ENCODE results near the gene LRBA.

LRBA gene

GRCh38 chr4:150987204-150987603, 27.9 kb downstream of the LRBA start:
- Histone ChIP-seq H3K4me3 (ENCODE audit: low read depth in 1 of 2, low read length in 2 of 2) (no peak overlapping the region), H3K27me3 (ENCODE audit: control insufficient read depth in 1 of 2, insufficient read depth in 2 of 2, low read length in 2 of 2) (no peaks in the 10 kb centered on the region), H3K27ac (ENCODE audit: low read depth, low read length) (no peak overlapping the region), H3K4me1 (ENCODE audit: insufficient read depth, low read length) (no peaks in the 10 kb centered on the region), H3K9me3 (ENCODE audit: low read length) (no peaks in the 10 kb centered on the region), H3K36me3 (ENCODE audit: insufficient read depth, low read length) (no peaks in the 10 kb centered on the region), H3K9ac (ENCODE audit: low read length) (no peak overlapping the region)

- no peak overlapping the region for H3K4me3 ChIP-seq (ENCODE audit: low read depth in 1 of 2, low read length in 2 of 2)
- H3K36me3 ChIP-seq (ENCODE audit: insufficient read depth, low read length) = no peaks in the 10 kb centered on the region
- H3K9ac ChIP-seq (ENCODE audit: low read length) = no peak overlapping the region
- no peak overlapping the region for H3K27ac ChIP-seq (ENCODE audit: low read depth, low read length)
- no peaks in the 10 kb centered on the region for H3K9me3 ChIP-seq (ENCODE audit: low read length)
- H3K4me1 ChIP-seq (ENCODE audit: insufficient read depth, low read length) = no peaks in the 10 kb centered on the region
- H3K27me3 ChIP-seq (ENCODE audit: control insufficient read depth in 1 of 2, insufficient read depth in 2 of 2, low read length in 2 of 2) = no peaks in the 10 kb centered on the region
Measured at GRCh38 chr4:150986085-150986484, 29.0 kb downstream of the LRBA start.

GRCh38 chr4:150983851-150984250, 31.2 kb downstream of the LRBA start:
- no peak overlapping the region for H3K9ac ChIP-seq (ENCODE audit: low read length)
- H3K27me3 ChIP-seq (ENCODE audit: control insufficient read depth in 1 of 2, insufficient read depth in 2 of 2, low read length in 2 of 2) = no peaks in the 10 kb centered on the region
- no peak overlapping the region for H3K4me3 ChIP-seq (ENCODE audit: low read depth in 1 of 2, low read length in 2 of 2)
- H3K36me3 ChIP-seq (ENCODE audit: insufficient read depth, low read length) = no peaks in the 10 kb centered on the region
- no peaks in the 10 kb centered on the region for H3K9me3 ChIP-seq (ENCODE audit: low read length)
- H3K27ac ChIP-seq (ENCODE audit: low read depth, low read length) = no peak overlapping the region
- no peaks in the 10 kb centered on the region for H3K4me1 ChIP-seq (ENCODE audit: insufficient read depth, low read length)

- no peak overlapping the region for H3K27ac ChIP-seq (ENCODE audit: low read depth, low read length)
- no peak overlapping the region for H3K4me3 ChIP-seq (ENCODE audit: low read depth in 1 of 2, low read length in 2 of 2)
- H3K36me3 ChIP-seq (ENCODE audit: insufficient read depth, low read length) = no peaks in the 10 kb centered on the region
- no peaks in the 10 kb centered on the region for H3K4me1 ChIP-seq (ENCODE audit: insufficient read depth, low read length)
- H3K9ac ChIP-seq (ENCODE audit: low read length) = no peak overlapping the region
- H3K9me3 ChIP-seq (ENCODE audit: low read length) = no peaks in the 10 kb centered on the region
- no peaks in the 10 kb centered on the region for H3K27me3 ChIP-seq (ENCODE audit: control insufficient read depth in 1 of 2, insufficient read depth in 2 of 2, low read length in 2 of 2)
Measured at GRCh38 chr4:150982557-150983233, 32.4 kb downstream of the LRBA start.

- H3K4me1 ChIP-seq (ENCODE audit: insufficient read depth, low read length) = no peaks in the 10 kb centered on the region
- no peaks in the 10 kb centered on the region for H3K9me3 ChIP-seq (ENCODE audit: low read length)
- no peaks in the 10 kb centered on the region for H3K27me3 ChIP-seq (ENCODE audit: control insufficient read depth in 1 of 2, insufficient read depth in 2 of 2, low read length in 2 of 2)
- H3K4me3 ChIP-seq (ENCODE audit: low read depth in 1 of 2, low read length in 2 of 2) = no peak overlapping the region
- H3K9ac ChIP-seq (ENCODE audit: low read length) = no peak overlapping the region
- no peaks in the 10 kb centered on the region for H3K36me3 ChIP-seq (ENCODE audit: insufficient read depth, low read length)
- H3K27ac ChIP-seq (ENCODE audit: low read depth, low read length) = no peak overlapping the region
Measured at GRCh38 chr4:150978738-150979575, 36.1 kb downstream of the LRBA start.

- Histone ChIP-seq H3K9me3 (ENCODE audit: low read length) (no peaks in the 10 kb centered on the region), H3K27me3 (ENCODE audit: control insufficient read depth in 1 of 2, insufficient read depth in 2 of 2, low read length in 2 of 2) (no peaks in the 10 kb centered on the region), H3K27ac (ENCODE audit: low read depth, low read length) (no peak overlapping the region), H3K4me1 (ENCODE audit: insufficient read depth, low read length) (peaks cover 4% of the 10 kb centered on the region), H3K36me3 (ENCODE audit: insufficient read depth, low read length) (no peaks in the 10 kb centered on the region), H3K9ac (ENCODE audit: low read length) (no peak overlapping the region), H3K4me3 (ENCODE audit: low read depth in 1 of 2, low read length in 2 of 2) (no peak overlapping the region)
Measured at GRCh38 chr4:150976478-150977118, 38.5 kb downstream of the LRBA start.

GRCh38 chr4:150974750-150975149, 40.3 kb downstream of the LRBA start:
- Histone ChIP-seq H3K4me3 (ENCODE audit: low read depth in 1 of 2, low read length in 2 of 2) (no peak overlapping the region), H3K36me3 (ENCODE audit: insufficient read depth, low read length) (no peaks in the 10 kb centered on the region), H3K9me3 (ENCODE audit: low read length) (no peaks in the 10 kb centered on the region), H3K4me1 (ENCODE audit: insufficient read depth, low read length) (peaks cover 4% of the 10 kb centered on the region), H3K27ac (ENCODE audit: low read depth, low read length) (no peak overlapping the region), H3K9ac (ENCODE audit: low read length) (no peak overlapping the region), H3K27me3 (ENCODE audit: control insufficient read depth in 1 of 2, insufficient read depth in 2 of 2, low read length in 2 of 2) (no peaks in the 10 kb centered on the region)

GRCh38 chr4:150974252-150974640, 40.8 kb downstream of the LRBA start:
- Histone ChIP-seq H3K4me1 (ENCODE audit: insufficient read depth, low read length) (peaks cover 4% of the 10 kb centered on the region), H3K4me3 (ENCODE audit: low read depth in 1 of 2, low read length in 2 of 2) (no peak overlapping the region), H3K36me3 (ENCODE audit: insufficient read depth, low read length) (no peaks in the 10 kb centered on the region), H3K27ac (ENCODE audit: low read depth, low read length) (no peak overlapping the region), H3K9me3 (ENCODE audit: low read length) (no peaks in the 10 kb centered on the region), H3K9ac (ENCODE audit: low read length) (no peak overlapping the region), H3K27me3 (ENCODE audit: control insufficient read depth in 1 of 2, insufficient read depth in 2 of 2, low read length in 2 of 2) (no peaks in the 10 kb centered on the region)

- Histone ChIP-seq H3K4me3 (ENCODE audit: low read depth in 1 of 2, low read length in 2 of 2) (no peak overlapping the region), H3K27ac (ENCODE audit: low read depth, low read length) (no peak overlapping the region)
Measured at GRCh38 chr4:150973626-150974251, 41.3 kb downstream of the LRBA start.

GRCh38 chr4:150972592-150972991, 42.5 kb downstream of the LRBA start:
- Histone ChIP-seq H3K9me3 (ENCODE audit: low read length) (no peaks in the 10 kb centered on the region), H3K36me3 (ENCODE audit: insufficient read depth, low read length) (no peaks in the 10 kb centered on the region), H3K4me1 (ENCODE audit: insufficient read depth, low read length) (peaks cover 4% of the 10 kb centered on the region), H3K27me3 (ENCODE audit: control insufficient read depth in 1 of 2, insufficient read depth in 2 of 2, low read length in 2 of 2) (no peaks in the 10 kb centered on the region), H3K9ac (ENCODE audit: low read length) (no peak overlapping the region), H3K27ac (ENCODE audit: low read depth, low read length) (no peak overlapping the region), H3K4me3 (ENCODE audit: low read depth in 1 of 2, low read length in 2 of 2) (no peak overlapping the region)

More at GRCh38 chr4:150973626-150974251, 41.3 kb downstream of the LRBA start:
- Histone ChIP-seq H3K36me3 (ENCODE audit: insufficient read depth, low read length) (no peaks in the 10 kb centered on the region), H3K27me3 (ENCODE audit: control insufficient read depth in 1 of 2, insufficient read depth in 2 of 2, low read length in 2 of 2) (no peaks in the 10 kb centered on the region), H3K9ac (ENCODE audit: low read length) (no peak overlapping the region), H3K4me1 (ENCODE audit: insufficient read depth, low read length) (peaks cover 4% of the 10 kb centered on the region), H3K9me3 (ENCODE audit: low read length) (no peaks in the 10 kb centered on the region)

- Histone ChIP-seq H3K4me3 (ENCODE audit: low read depth in 1 of 2, low read length in 2 of 2) (no peak overlapping the region), H3K36me3 (ENCODE audit: insufficient read depth, low read length) (no peaks in the 10 kb centered on the region), H3K9me3 (ENCODE audit: low read length) (no peaks in the 10 kb centered on the region), H3K9ac (ENCODE audit: low read length) (no peak overlapping the region), H3K4me1 (ENCODE audit: insufficient read depth, low read length) (peaks cover 4% of the 10 kb centered on the region), H3K27me3 (ENCODE audit: control insufficient read depth in 1 of 2, insufficient read depth in 2 of 2, low read length in 2 of 2) (no peaks in the 10 kb centered on the region), H3K27ac (ENCODE audit: low read depth, low read length) (no peak overlapping the region)
Measured at GRCh38 chr4:150971901-150972300, 43.2 kb downstream of the LRBA start.
